HepG2 (cell line): ENCODE data around the gene FAM228B. TPM values are rescaled to one million over a fixed set of nuclear protein-coding genes. Genes with fewer than 3 reads are reported as not detected.

Experiments used
- AGO2 ChIP-seq: fragments of 200-400 bp; formaldehyde crosslinking; optimal IDR thresholded peaks from 2 replicates; pipeline ENCODE3; 2017; ENCODE audit warnings: mild to moderate bottlenecking, low read depth, low read length, moderate library complexity
- CENPT ChIP-seq: sonication (generic); formaldehyde crosslinking; IDR thresholded peaks from 2 replicates; pipeline ENCODE4 v1.8.0; 2022; ENCODE audit warnings: low read depth, mild to moderate bottlenecking, moderate library complexity, missing genetic modification reagents
- FOSL2 ChIP-seq: sonication (generic); formaldehyde crosslinking; IDR thresholded peaks from 2 replicates; pipeline ENCODE4 v1.4.0; 2020; ENCODE audit warnings: missing genetic modification reagents
- GTF3A ChIP-seq: sonication (generic); formaldehyde crosslinking; conservative IDR thresholded peaks from 2 replicates; pipeline ENCODE4 v1.4.0; 2020; ENCODE audit warnings: mild to moderate bottlenecking, missing genetic modification reagents
- KDM6A ChIP-seq: IDR thresholded peaks from 2 replicates; pipeline ENCODE4 v1.6.1; 2016; ENCODE audit warnings: low read depth
- LCORL ChIP-seq, 2 experiments: fragments of 450-650 bp in 1 of 2; sonication (generic) in 1 of 2; formaldehyde crosslinking in 1 of 2; IDR thresholded peaks; 2 replicates each; pipeline versions ENCODE4 v1.5.0 to v1.6.1; 2017 to 2020; ENCODE audit warnings: antibody characterized with exemption in 1 of 2, missing genetic modification reagents in 1 of 2
- MTA1 ChIP-seq: sonication (generic); formaldehyde crosslinking; IDR thresholded peaks from 2 replicates; pipeline ENCODE4 v1.4.0; 2020; ENCODE audit warnings: missing genetic modification reagents, mild to moderate bottlenecking, borderline replicate concordance
- SALL2 ChIP-seq: sonication (generic); formaldehyde crosslinking; IDR thresholded peaks from 2 replicates; pipeline ENCODE4 v1.8.1; 2023; ENCODE audit warnings: mild to moderate bottlenecking, missing genetic modification reagents, inconsistent platforms
- ZBTB40 ChIP-seq, 2 experiments: fragments of 450-650 bp in 1 of 2; sonication (generic) in 1 of 2; formaldehyde crosslinking in 1 of 2; IDR thresholded peaks; 2 replicates each; pipeline versions ENCODE4 v1.6.1 to v1.8.0; 2016 to 2022; ENCODE audit warnings: antibody characterized with exemption in 1 of 2, mild to moderate bottlenecking in 1 of 2, missing genetic modification reagents in 1 of 2
- ZNF619 ChIP-seq: sonication (generic); formaldehyde crosslinking; IDR thresholded peaks from 2 replicates; pipeline ENCODE4 v1.4.0; 2020; ENCODE audit warnings: mild to moderate bottlenecking, missing genetic modification reagents
- ZNF800 ChIP-seq: sonication (generic); formaldehyde crosslinking; IDR thresholded peaks from 2 replicates; pipeline ENCODE4 v1.4.0; 2020; ENCODE audit warnings: missing genetic modification reagents
- polyA plus RNA-seq, 8 experiments: library from polyadenylated mRNA; depleted of rRNA in 3 of 8; stranded (reverse) in 7 of 8; unstranded in 1 of 8; fragments of >200 nt; fragmentation: Illumina TruSeq in 4 of 8; extraction: Trizol in 4 of 8; gene quantifications; 2 replicates each; pipeline versions ENCODE4 v1.2.1 to v1.2.3, GENCODE V29; 2011 to 2016; ENCODE audit warnings: low read depth in 4 of 8, missing spikeins in 1 of 8, mixed read lengths in 1 of 8; ENCODE audit not compliant: insufficient read depth in 1 of 8
- total RNA-seq, 5 experiments: library from RNA; depleted of rRNA; stranded (reverse); fragments of >200 nt; fragmentation: Illumina TruSeq; extraction: Trizol; gene quantifications; 2 replicates each; pipeline ENCODE4 v1.2.3, GENCODE V29; 2016; ENCODE audit warnings: low read depth in 1 of 5
- TF ChIP-seq, protein P1 (sequence below): IDR thresholded peaks from 2 replicates; pipeline ENCODE4 v1.4.0; 2020; ENCODE audit warnings: mild to moderate bottlenecking, missing genetic modification reagents

FAM228B gene
- total and polyA plus RNA-seq, 2 of the 13 experiments (the other 11 are each of a cell fraction or from before 2014, with no cell fraction given): 0.79 to 1.1 TPM

DNA sequence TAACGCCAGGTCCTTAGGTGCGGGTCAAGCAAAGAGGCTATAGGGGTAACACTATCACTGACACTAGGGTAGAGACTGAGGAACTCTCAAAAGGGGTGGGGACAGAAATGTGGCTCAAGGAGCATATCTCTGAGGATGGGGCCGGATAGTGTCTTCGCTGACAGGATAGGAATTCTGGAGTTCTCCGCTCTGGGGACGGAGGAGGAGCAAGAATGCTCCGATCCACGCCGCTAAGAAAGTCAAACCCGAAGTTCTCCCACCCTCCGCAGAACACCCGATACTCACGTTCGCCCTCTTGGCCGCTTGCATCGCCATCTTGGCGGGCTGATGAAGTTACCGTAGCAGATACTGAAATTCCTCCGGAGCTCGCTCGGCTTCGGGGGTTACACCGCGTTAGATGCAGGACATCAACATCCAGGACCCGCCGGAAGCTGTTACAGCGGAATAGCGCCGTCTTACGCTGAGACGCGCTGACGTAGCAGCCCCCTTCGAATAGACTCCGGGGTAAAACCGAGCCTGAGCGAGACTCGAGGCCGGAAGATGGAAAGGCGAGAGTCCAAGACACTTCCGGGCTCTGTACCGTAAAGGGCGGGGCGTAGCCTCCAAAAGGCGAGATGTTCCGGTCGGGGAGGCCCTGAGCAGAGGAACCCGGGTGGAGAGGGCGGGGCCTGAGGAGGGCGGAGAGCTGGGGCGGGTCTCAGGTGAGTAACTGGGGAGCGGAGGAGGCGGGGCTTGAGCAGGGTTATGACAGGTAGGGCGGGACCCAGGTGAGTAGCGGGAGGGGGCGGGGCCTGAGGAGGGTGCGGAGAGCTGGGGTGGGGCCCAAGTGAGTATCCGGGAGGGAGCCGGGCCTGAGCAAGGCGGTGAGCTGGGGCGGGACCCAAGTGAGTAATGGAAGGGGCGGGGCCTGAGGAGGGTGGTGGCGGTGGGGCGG lies 47.1 kb upstream of the FAM228B start, which contains the start of gene SF3B6 (continued):
- peak; percentile 89; the same call in 1 of the 2 replicates for TF ChIP-seq ZNF800 (CRISPR knock-in tag)
- TF ChIP-seq AGO2: peak; percentile 97
- TF ChIP-seq LCORL (IDR thresholded peaks at IDR 0.05): no peak
- TF ChIP-seq LCORL (CRISPR knock-in tag; IDR thresholded peaks at IDR 0.05): peak; percentile 65
- peak; percentile 98 for TF ChIP-seq GTF3A (CRISPR knock-in tag)
- peak; percentile 98 for TF ChIP-seq SALL2 (CRISPR knock-in tag)
- TF ChIP-seq, protein P1, sequence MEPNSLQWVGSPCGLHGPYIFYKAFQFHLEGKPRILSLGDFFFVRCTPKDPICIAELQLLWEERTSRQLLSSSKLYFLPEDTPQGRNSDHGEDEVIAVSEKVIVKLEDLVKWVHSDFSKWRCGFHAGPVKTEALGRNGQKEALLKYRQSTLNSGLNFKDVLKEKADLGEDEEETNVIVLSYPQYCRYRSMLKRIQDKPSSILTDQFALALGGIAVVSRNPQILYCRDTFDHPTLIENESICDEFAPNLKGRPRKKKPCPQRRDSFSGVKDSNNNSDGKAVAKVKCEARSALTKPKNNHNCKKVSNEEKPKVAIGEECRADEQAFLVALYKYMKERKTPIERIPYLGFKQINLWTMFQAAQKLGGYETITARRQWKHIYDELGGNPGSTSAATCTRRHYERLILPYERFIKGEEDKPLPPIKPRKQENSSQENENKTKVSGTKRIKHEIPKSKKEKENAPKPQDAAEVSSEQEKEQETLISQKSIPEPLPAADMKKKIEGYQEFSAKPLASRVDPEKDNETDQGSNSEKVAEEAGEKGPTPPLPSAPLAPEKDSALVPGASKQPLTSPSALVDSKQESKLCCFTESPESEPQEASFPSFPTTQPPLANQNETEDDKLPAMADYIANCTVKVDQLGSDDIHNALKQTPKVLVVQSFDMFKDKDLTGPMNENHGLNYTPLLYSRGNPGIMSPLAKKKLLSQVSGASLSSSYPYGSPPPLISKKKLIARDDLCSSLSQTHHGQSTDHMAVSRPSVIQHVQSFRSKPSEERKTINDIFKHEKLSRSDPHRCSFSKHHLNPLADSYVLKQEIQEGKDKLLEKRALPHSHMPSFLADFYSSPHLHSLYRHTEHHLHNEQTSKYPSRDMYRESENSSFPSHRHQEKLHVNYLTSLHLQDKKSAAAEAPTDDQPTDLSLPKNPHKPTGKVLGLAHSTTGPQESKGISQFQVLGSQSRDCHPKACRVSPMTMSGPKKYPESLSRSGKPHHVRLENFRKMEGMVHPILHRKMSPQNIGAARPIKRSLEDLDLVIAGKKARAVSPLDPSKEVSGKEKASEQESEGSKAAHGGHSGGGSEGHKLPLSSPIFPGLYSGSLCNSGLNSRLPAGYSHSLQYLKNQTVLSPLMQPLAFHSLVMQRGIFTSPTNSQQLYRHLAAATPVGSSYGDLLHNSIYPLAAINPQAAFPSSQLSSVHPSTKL (CRISPR knock-in tag): peak; percentile 89
- TF ChIP-seq FOSL2 (CRISPR knock-in tag): peak; percentile 80
- peak; percentile 74; the same call in 1 of the 2 replicates for TF ChIP-seq CENPT (CRISPR knock-in tag)
- TF ChIP-seq ZBTB40 (IDR thresholded peaks at IDR 0.05): peak; percentile 96
- TF ChIP-seq ZBTB40 (CRISPR knock-in tag; IDR thresholded peaks at IDR 0.05): peak; percentile 94
- TF ChIP-seq KDM6A (CRISPR knock-in tag): peak; percentile 49; the same call in 1 of the 2 replicates
- 0 out of 2 replicates have a peak, but pooled peaks have one; percentile 69 for TF ChIP-seq MTA1 (CRISPR knock-in tag)
- peak; percentile 99 for TF ChIP-seq ZNF619 (CRISPR knock-in tag)
